MCF 10A (cell line): ENCODE results near the gene MASP1. TPM values are rescaled to one million over a fixed set of nuclear protein-coding genes. Genes with fewer than 3 reads are reported as not detected.

Experiments
- BruUV-seq: library from RNA; stranded (reverse); fragments of 400-500 nt; replicated peaks from 2 replicates; lab custom pipeline; 2021; lab: Mats Ljungman, UMichigan
- CTCF ChIA-PET: fragments of 300-600 bp; sonication (Branson Sonifier 250); formaldehyde crosslinking; extraction: SDS; loops from one replicate; lab custom pipeline; 2021; ENCODE audit warnings: antibody characterized with exemption, inconsistent platforms; lab: Yijun Ruan, JAX
- POLR2A ChIA-PET: fragments of 300-600, 350-650 bp; sonication (Branson Sonifier 250); formaldehyde crosslinking; extraction: SDS; loops from one replicate; lab custom pipeline; 2020; ENCODE audit warnings: antibody characterized with exemption, inconsistent platforms; lab: Yijun Ruan, JAX
- DNase-seq: peaks from one replicate; pipeline ENCODE4 v3.0.0-alpha.2; 2018; ENCODE audit not compliant: unreplicated experiment
- H3K27ac Mint-ChIP-seq: one replicate; pipeline ENCODE4 v1.8.0; 2022; ENCODE audit warnings: mild to moderate bottlenecking, low read depth, mixed read lengths; ENCODE audit not compliant: unreplicated experiment
- H3K27me3 Mint-ChIP-seq: one replicate; pipeline ENCODE4 v1.8.0; 2022; ENCODE audit warnings: mixed read lengths; ENCODE audit not compliant: insufficient read depth, unreplicated experiment
- H3K36me3 Mint-ChIP-seq: one replicate; pipeline ENCODE4 v1.8.0; 2022; ENCODE audit warnings: mild to moderate bottlenecking, moderate library complexity, mixed read lengths; ENCODE audit not compliant: insufficient read depth, unreplicated experiment
- H3K4me1 Mint-ChIP-seq: one replicate; pipeline ENCODE4 v1.8.0; 2022; ENCODE audit warnings: mixed read lengths; ENCODE audit not compliant: insufficient read depth, unreplicated experiment
- H3K4me3 Mint-ChIP-seq: one replicate; pipeline ENCODE4 v1.8.0; 2022; ENCODE audit warnings: mild to moderate bottlenecking, moderate library complexity, mixed read lengths; ENCODE audit not compliant: unreplicated experiment
- H3K9me3 Mint-ChIP-seq: one replicate; pipeline ENCODE4 v1.8.0; 2022; ENCODE audit warnings: mixed read lengths; ENCODE audit not compliant: unreplicated experiment
- intact Hi-C: fragments of 100-400 bp; cut with micrococcal nuclease; formaldehyde crosslinking; loops from 2 replicates; pipeline ENCODE4 v1.14.1; 2022
- total RNA-seq: library from RNA; stranded (reverse); gene quantifications from 2 replicates; pipeline ENCODE4 v1.2.3, GENCODE V29; 2022
- TF ChIP-seq, protein P1 (sequence below): fragments of 200-600 bp; IDR thresholded peaks from one replicate; pipeline ENCODE4 v1.8.0; 2022; ENCODE audit warnings: antibody characterized with exemption, mild to moderate bottlenecking; ENCODE audit not compliant: unreplicated experiment

MASP1 gene
- total RNA-seq, 1 experiment from 2014 or later = not detected

DNA sequence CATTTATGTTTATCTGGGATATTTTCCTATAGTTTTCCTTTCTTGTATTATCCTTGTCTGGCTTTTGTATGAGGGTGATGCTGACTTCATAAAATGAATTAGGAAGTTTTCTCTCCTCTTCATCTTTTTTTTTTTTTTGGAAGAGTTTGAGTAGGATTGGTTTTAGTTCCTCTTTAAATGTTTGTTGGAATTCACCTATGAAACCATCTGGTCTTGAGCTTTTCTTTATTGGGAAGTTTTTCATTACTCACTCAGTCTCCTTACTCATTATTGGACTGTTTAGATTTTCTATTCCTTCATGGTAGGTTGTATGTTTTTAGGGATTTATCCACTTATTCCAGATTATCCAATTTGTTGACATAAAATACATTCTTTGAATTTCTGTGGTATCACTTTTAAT, 18.7 kb upstream of the MASP1 start:
- TF ChIP-seq, protein P1, sequence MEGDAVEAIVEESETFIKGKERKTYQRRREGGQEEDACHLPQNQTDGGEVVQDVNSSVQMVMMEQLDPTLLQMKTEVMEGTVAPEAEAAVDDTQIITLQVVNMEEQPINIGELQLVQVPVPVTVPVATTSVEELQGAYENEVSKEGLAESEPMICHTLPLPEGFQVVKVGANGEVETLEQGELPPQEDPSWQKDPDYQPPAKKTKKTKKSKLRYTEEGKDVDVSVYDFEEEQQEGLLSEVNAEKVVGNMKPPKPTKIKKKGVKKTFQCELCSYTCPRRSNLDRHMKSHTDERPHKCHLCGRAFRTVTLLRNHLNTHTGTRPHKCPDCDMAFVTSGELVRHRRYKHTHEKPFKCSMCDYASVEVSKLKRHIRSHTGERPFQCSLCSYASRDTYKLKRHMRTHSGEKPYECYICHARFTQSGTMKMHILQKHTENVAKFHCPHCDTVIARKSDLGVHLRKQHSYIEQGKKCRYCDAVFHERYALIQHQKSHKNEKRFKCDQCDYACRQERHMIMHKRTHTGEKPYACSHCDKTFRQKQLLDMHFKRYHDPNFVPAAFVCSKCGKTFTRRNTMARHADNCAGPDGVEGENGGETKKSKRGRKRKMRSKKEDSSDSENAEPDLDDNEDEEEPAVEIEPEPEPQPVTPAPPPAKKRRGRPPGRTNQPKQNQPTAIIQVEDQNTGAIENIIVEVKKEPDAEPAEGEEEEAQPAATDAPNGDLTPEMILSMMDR = no peak
- Mint-ChIP-seq H3K4me1 (no peaks in the 10 kb centered on the region), H3K4me3 (no peak overlapping the region), H3K27me3 (peaks cover 96% of the 10 kb centered on the region), H3K27ac (no peak overlapping the region), H3K9me3 (peaks cover 8% of the 10 kb centered on the region), H3K36me3 (no peaks in the 10 kb centered on the region)
- intact Hi-C loops = no loop called here
- BruUV-seq = no TSS peak
- ChIA-PET CTCF (interaction anchor here (6.7 kb wide), 1 partner anchor 10 kb away, joined by 56 read pairs; no protein-coding TSS in a partner anchor), POLR2A (no interaction called here)
- no peak for DNase-seq

DNA sequence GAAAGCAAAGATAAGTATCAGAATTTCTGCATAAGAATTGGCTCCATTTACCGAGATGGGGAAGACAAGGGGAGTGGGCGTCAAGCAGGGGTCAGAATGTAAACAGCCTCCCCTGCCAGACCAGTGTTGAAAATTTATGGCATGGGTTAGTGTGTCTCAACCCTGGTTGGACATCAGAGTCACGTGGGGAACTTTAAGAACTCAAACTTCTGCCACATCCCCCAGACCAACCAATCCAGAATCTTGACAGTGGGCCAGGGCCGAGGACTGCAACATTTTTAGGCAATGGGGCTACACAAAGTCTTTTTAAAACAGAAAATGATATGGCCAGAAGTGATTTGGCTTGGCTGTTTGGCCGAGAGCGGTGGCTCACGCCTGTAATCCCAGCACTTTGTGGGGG, 14.3 kb upstream of the MASP1 start:
- intact Hi-C loops = no loop called here
- no TSS peak for BruUV-seq
- TF ChIP-seq, protein P1 = no peak
- no peak for DNase-seq
- H3K36me3 Mint-ChIP-seq = no peaks in the 10 kb centered on the region
- H3K9me3 Mint-ChIP-seq = no peaks in the 10 kb centered on the region
- ChIA-PET CTCF (interaction anchor here (1.4 to 6.7 kb wide), 2 partner anchors 14 to 192 kb away, joined by 5 to 56 read pairs; no protein-coding TSS in a partner anchor), POLR2A (no interaction called here)
- H3K4me3 Mint-ChIP-seq = no peak overlapping the region
- no peaks in the 10 kb centered on the region for H3K4me1 Mint-ChIP-seq
- no peak overlapping the region for H3K27ac Mint-ChIP-seq
- H3K27me3 Mint-ChIP-seq = peaks cover 96% of the 10 kb centered on the region

DNA sequence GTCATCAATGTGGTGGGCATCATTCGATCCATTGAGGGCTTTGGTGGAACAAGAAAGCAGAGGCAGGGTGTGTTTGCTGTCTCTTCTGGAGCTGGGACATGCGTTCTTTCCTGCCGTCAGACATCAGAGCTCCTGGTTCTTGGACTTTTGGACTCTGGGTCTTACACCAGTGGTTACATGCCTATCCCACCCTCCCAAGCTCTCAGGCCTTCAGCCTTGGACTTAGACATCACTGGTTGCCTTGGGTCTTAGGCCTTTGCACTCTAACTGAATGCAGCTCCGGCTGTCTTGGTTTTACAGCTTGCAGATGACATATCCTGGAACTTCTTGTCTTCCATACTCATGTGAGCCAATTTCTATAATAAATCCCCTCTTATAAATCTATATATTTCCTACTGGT, 8.1 kb upstream of the MASP1 start:
- TF ChIP-seq, protein P1 = no peak
- no peak overlapping the region for H3K27ac Mint-ChIP-seq
- no peaks in the 10 kb centered on the region for H3K9me3 Mint-ChIP-seq
- H3K4me1 Mint-ChIP-seq = no peaks in the 10 kb centered on the region
- no peak for DNase-seq
- intact Hi-C loops = no loop called here
- CTCF ChIA-PET = interaction anchor here (1.3 to 2.7 kb wide), 3 partner anchors 18 to 380 kb away, joined by 6 to 10 read pairs (median 6); no protein-coding TSS in a partner anchor
- BruUV-seq = no TSS peak
- H3K4me3 Mint-ChIP-seq = no peak overlapping the region
- no peaks in the 10 kb centered on the region for H3K36me3 Mint-ChIP-seq
- POLR2A ChIA-PET = no interaction called here
- peaks cover 49% of the 10 kb centered on the region for H3K27me3 Mint-ChIP-seq

DNA sequence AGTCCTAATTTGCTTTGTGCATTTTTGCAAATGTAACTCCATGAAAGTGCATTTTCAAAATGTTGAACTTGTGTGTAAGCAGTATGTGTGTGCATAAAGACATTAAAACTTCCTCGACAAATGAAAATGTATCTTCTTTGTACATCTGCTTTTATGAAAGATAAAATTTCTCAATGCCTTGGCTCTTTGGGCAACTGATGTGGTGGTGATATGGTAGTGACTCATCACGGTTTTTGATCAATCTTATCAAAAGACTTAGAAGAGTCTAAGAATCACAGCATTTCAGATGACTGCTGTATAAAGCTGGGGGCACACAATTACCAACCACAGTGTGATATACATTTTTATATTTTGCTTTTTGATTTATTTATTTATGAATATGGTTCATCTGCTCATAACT, 5.4 kb upstream of the MASP1 start:
- no peaks in the 10 kb centered on the region for H3K4me1 Mint-ChIP-seq
- ChIA-PET POLR2A (no interaction called here), CTCF (interaction anchor here (1.1 kb wide), 2 partner anchors 8 to 22 kb away, joined by 4 to 7 read pairs; no protein-coding TSS in a partner anchor)
- no peaks in the 10 kb centered on the region for H3K36me3 Mint-ChIP-seq
- DNase-seq = no peak
- no TSS peak for BruUV-seq
- no peaks in the 10 kb centered on the region for H3K9me3 Mint-ChIP-seq
- H3K4me3 Mint-ChIP-seq = no peak overlapping the region
- H3K27ac Mint-ChIP-seq = no peak overlapping the region
- H3K27me3 Mint-ChIP-seq = peaks cover 26% of the 10 kb centered on the region
- intact Hi-C loops = no loop called here
- TF ChIP-seq, protein P1 = no peak
